SH-SY5Y (cell line): ENCODE measurements around the gene HIGD1C.

Experiments
- GATA2 ChIP-seq: IDR thresholded peaks from 2 replicates; pipeline ENCODE4 v1.6.1; 2011; ENCODE audit warnings: mild to moderate bottlenecking, low read depth, low read length
- GATA3 ChIP-seq: IDR thresholded peaks from 2 replicates; pipeline ENCODE4 v1.6.1; 2011; ENCODE audit warnings: low read depth, mild to moderate bottlenecking, low read length, moderate library complexity

HIGD1C gene

GRCh38 chr12:50929831-50930230 is 22.5 kb upstream of the HIGD1C start:
- TF ChIP-seq GATA2 (no peak), GATA3 (no peak)

- TF ChIP-seq GATA3 (no peak), GATA2 (no peak)
Observed at GRCh38 chr12:50932787-50933280, 19.5 kb upstream of the HIGD1C start.

GRCh38 chr12:50933459-50934124 is 18.8 kb upstream of the HIGD1C start:
- TF ChIP-seq GATA3 (no peak), GATA2 (0 out of 2 replicates have a peak, but pooled peaks have one; percentile 29)

GRCh38 chr12:50934371-50934851 is 17.9 kb upstream of the HIGD1C start:
- TF ChIP-seq GATA2 (no peak), GATA3 (no peak)

- TF ChIP-seq GATA2 (no peak), GATA3 (no peak)
Observed at GRCh38 chr12:50934981-50935807, 17.1 kb upstream of the HIGD1C start.

- TF ChIP-seq GATA3 (no peak), GATA2 (no peak)
Observed at GRCh38 chr12:50936821-50937530, 15.4 kb upstream of the HIGD1C start.

- TF ChIP-seq GATA2 (no peak), GATA3 (no peak)
Observed at GRCh38 chr12:50937653-50938052, 14.7 kb upstream of the HIGD1C start.

- TF ChIP-seq GATA2 (no peak), GATA3 (no peak)
Observed at GRCh38 chr12:50947933-50948626, 4.3 kb upstream of the HIGD1C start.

GRCh38 chr12:50948798-50949197 is 3.5 kb upstream of the HIGD1C start:
- no peak for TF ChIP-seq GATA2
- TF ChIP-seq GATA3 = no peak

- no peak for TF ChIP-seq GATA2
- no peak for TF ChIP-seq GATA3
Observed at GRCh38 chr12:50949801-50950302, 2.5 kb upstream of the HIGD1C start.

GRCh38 chr12:50951112-50951511 is 1.2 kb upstream of the HIGD1C start:
- TF ChIP-seq GATA2 (no peak), GATA3 (no peak)

- TF ChIP-seq GATA3 (no peak), GATA2 (no peak)
Observed at GRCh38 chr12:50953047-50953446, 703 bp downstream of the HIGD1C start.

GRCh38 chr12:50955288-50955687 is 2.9 kb downstream of the HIGD1C start:
- TF ChIP-seq GATA3 = no peak
- TF ChIP-seq GATA2 = no peak
